ENCODE results near the gene HS6ST1. TPM values are rescaled to one million over a fixed set of nuclear protein-coding genes. Genes with fewer than 3 reads are reported as not detected.

The HS6ST1 gene
- total and polyA plus RNA-seq, 12 donors = 20.5 to 262 (median 97.1) TPM

DNA sequence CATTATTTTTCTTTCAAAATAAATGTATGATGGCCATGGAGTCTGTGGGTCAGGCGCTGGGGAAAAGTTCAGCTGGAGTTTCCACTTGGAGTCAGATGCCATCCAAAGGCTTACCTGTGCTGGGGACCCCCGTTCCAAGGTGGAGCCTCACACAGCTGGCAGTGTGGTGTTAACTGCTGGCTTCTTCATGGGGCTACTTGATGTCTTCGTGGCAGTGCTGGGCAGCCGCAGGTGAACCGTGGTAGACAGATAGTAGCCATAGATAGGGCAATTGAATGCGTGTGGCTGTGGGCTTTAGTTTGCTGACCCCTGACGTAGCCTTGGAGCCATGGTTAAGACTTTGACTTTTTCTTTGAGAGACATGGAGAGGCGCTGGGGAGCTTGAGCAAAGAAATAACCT is 83.1 kb downstream of the HS6ST1 start:
- Histone ChIP-seq H3K36me3 (replicated peaks in 1 of 2) (no peaks in the 10 kb centered on the region), H3K4me3 (no peak overlapping the region), H3K27ac (no peak overlapping the region), H3K27me3 (no peaks in the 10 kb centered on the region), H3K9me3 (replicated peaks in 1 of 3) (no peaks in the 10 kb centered on the region), H3K4me1 (replicated peaks in 1 of 2) (peaks cover 0 to 11% of the 10 kb centered on the region in 2 donors)
- no peak for TF ChIP-seq POLR2A (IDR thresholded peaks at IDR 0.05)
- TF ChIP-seq, protein P1, sequence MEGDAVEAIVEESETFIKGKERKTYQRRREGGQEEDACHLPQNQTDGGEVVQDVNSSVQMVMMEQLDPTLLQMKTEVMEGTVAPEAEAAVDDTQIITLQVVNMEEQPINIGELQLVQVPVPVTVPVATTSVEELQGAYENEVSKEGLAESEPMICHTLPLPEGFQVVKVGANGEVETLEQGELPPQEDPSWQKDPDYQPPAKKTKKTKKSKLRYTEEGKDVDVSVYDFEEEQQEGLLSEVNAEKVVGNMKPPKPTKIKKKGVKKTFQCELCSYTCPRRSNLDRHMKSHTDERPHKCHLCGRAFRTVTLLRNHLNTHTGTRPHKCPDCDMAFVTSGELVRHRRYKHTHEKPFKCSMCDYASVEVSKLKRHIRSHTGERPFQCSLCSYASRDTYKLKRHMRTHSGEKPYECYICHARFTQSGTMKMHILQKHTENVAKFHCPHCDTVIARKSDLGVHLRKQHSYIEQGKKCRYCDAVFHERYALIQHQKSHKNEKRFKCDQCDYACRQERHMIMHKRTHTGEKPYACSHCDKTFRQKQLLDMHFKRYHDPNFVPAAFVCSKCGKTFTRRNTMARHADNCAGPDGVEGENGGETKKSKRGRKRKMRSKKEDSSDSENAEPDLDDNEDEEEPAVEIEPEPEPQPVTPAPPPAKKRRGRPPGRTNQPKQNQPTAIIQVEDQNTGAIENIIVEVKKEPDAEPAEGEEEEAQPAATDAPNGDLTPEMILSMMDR (IDR thresholded peaks at IDR 0.05) = no peak
- WGBS, 4 donors = 80 to 92% (median 91%) methylated on average over 8 of the region's 8 CpGs
- peak in 1 of 7 donors; percentile 31 for DNase-seq
- intact Hi-C loops (cut with DNase I) = loop anchor here (10.0 kb wide), 3 partner anchors 51 to 171 kb away; no protein-coding TSS in a partner anchor

DNA sequence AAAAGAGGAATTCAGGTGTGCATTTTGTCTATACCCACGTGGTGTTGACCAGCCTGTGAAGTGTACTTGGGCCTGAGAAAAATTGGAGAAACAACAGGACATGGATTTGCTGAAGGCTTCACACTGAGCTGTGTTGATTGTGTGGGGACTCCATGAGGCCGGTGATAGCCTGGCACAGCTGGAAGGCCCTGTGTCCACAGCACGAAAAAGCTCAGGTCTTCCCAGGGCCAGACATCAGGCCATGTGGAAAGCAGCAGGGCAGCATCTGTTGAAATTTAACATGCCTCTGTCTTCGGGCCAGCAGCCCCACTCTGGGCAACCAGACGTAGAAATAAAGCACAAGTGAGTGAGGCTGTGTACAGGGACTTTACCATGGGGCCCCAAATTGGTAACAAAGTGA is 84.1 kb downstream of the HS6ST1 start:
- 73 to 91% (median 87%) methylated on average over 5 of the region's 5 CpGs for WGBS, 4 donors
- H3K4me1 ChIP-seq (replicated peaks in 1 of 2) = peaks cover 0 to 11% of the 10 kb centered on the region in 2 donors

DNA sequence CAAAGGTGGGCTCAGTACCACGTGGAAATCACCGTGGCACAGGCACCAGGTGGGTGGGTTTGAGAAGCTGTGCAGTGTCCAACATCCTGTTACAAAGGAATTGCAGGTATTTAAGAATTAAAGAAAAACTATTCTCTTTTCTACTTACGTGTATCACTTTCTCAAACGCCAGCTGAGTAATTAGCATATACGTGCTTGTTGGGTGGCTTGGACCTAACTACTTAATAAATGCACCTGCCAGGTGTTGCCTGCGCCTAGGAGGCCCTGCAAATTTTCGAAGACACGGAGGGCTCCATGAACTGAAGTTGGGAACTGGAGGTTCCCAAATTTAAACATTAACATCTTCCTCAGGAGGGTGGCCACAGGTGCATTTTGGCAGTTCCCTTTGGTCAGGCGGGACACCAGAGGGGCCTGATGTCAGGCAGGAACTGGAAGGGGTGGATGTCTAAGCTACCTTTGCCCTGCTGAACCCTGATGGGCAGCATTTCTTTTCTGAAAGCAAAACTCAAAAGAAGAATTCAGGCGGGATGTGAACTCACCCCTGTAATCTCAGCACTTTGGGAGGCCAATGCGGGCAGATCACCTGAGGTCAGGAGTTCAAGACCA is 84.8 kb downstream of the HS6ST1 start:
- 39 to 51% (median 44%) methylated on average over 9 to 11 of the region's 11 CpGs for WGBS, 4 donors
- Histone ChIP-seq H3K36me3 (replicated peaks in 1 of 2) (no peaks in the 10 kb centered on the region), H3K27me3 (no peaks in the 10 kb centered on the region), H3K4me1 (replicated peaks in 1 of 2) (peaks cover 0 to 11% of the 10 kb centered on the region in 2 donors), H3K9me3 (replicated peaks in 1 of 3) (no peaks in the 10 kb centered on the region), H3K4me3 (peak overlapping the region in 1 of 4 donors; percentile 86), H3K27ac (no peak overlapping the region)
- DNase-seq = no peak
- intact Hi-C loops (cut with DNase I) = loop anchor here (10.0 kb wide), 3 partner anchors 49 to 169 kb away; no protein-coding TSS in a partner anchor
- TF ChIP-seq, protein P1 (IDR thresholded peaks at IDR 0.05) = no peak

More for the DNA sequence above, 84.1 kb downstream of the HS6ST1 start:
- DNase-seq = no peak
- TF ChIP-seq, protein P1 (IDR thresholded peaks at IDR 0.05) = no peak
- no peak for TF ChIP-seq POLR2A (IDR thresholded peaks at IDR 0.05)
- Histone ChIP-seq H3K4me3 (no peak overlapping the region), H3K9me3 (replicated peaks in 1 of 3) (no peaks in the 10 kb centered on the region), H3K27ac (no peak overlapping the region), H3K36me3 (replicated peaks in 1 of 2) (no peaks in the 10 kb centered on the region), H3K27me3 (no peaks in the 10 kb centered on the region)
- intact Hi-C loops (cut with DNase I) = loop anchor here (10.0 kb wide), 3 partner anchors 50 to 170 kb away; no protein-coding TSS in a partner anchor

DNA sequence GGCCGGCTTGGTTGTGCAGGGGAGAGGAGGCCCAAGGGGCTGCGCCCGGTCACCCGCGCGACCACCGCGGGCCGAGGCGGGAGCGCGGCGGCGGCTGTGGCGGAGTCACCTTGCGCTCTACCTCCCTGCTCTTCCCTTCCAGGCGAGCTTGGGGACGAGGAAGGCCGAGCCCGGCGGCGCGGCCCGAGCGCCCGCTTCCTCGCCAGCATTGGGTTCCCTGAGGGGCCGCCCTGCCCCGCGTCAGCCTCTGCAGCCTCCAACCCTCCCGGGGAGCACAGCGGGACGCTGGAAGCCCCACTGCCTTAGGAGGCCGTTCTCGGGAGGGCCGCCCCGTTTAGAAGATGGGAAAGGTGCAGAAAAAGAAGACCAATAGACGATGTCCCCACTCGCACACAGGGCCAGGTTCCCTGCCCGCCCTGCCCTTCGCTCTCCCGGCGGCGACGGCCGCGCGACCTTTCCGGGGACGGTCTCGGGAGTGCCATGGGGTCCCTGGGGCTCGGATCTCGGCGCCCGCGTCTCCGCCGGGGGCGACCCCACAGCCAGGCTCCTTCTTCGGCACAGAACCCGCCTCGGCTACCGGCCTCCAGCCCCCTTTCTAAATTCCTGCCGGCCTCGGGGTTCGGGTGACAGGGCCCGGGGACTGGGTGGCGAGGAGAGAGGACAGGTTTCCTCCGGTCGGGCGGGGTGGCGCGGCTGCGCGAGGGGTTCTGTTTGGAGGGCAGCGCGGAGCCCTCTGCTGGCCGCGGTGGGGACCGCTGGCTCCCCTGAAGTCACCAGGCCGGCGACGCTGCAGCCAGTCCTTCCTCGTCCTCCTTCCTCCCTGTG is 85.5 kb downstream of the HS6ST1 start:
- no peaks in the 10 kb centered on the region for H3K9me3 ChIP-seq (replicated peaks in 1 of 3)
- peak overlapping the region; percentile 27 to 86 (median 78) for H3K4me3 ChIP-seq
- no peaks in the 10 kb centered on the region for H3K36me3 ChIP-seq (replicated peaks in 1 of 2)
- intact Hi-C loops (cut with DNase I) = loop anchor here (10.0 kb wide), 3 partner anchors 48 to 168 kb away; no protein-coding TSS in a partner anchor
- WGBS, 4 donors = 0 to 3% (median 0%) methylated on average over 8 to 84 of the region's 84 CpGs
- peaks cover 0 to 11% of the 10 kb centered on the region in 2 donors for H3K4me1 ChIP-seq (replicated peaks in 1 of 2)
- peak; percentile 89 to 96 (median 92) for DNase-seq
- TF ChIP-seq, protein P1 (IDR thresholded peaks at IDR 0.05) = peak; percentile 68 to 95 (median 88)
- TF ChIP-seq POLR2A (IDR thresholded peaks at IDR 0.05) = peak in 1 of 2 donors; percentile 57
- peak overlapping the region in 4 of 5 donors; percentile 69 to 89 (median 82) for H3K27ac ChIP-seq
- no peaks in the 10 kb centered on the region for H3K27me3 ChIP-seq

Data from adrenal gland (tissue), 12 donors.